SK-N-MC (cell line): ENCODE data around the gene GPR55.

ENCODE experiments used
- DNase-seq: peaks from one replicate; pipeline ENCODE4 v3.0.0-alpha.2; 2011; ENCODE audit warnings: low read depth, low spot score
- H3K27ac ChIP-seq: fragments of 200-600 bp; sonication (generic); 2 replicates; pipeline ENCODE4 v1.5.1; 2016; ENCODE audit warnings: mixed run types
- H3K36me3 ChIP-seq: fragments of 200-600 bp; sonication (generic); 2 replicates; pipeline ENCODE4 v1.6.1; 2017; ENCODE audit warnings: antibody characterized with exemption, low read length, mixed read lengths; ENCODE audit not compliant: insufficient read depth
- H3K4me3 ChIP-seq: fragments of 200-600 bp; sonication (generic); 2 replicates; pipeline ENCODE4 v1.5.1; 2016
- H3K9ac ChIP-seq: fragments of 200-600 bp; sonication (generic); 2 replicates; pipeline ENCODE4 v1.8.0; 2017; ENCODE audit warnings: mixed run types, mixed read lengths; ENCODE audit not compliant: insufficient read length
- H3K9me3 ChIP-seq: fragments of 200-600 bp; sonication (generic); 2 replicates; pipeline ENCODE4 v1.6.1; 2017; ENCODE audit warnings: low read depth, mild to moderate bottlenecking, antibody characterized with exemption, low read length, moderate library complexity, mixed read lengths
- EZH2 ChIP-seq: fragments of 200-600 bp; sonication (generic); IDR thresholded peaks from one replicate; pipeline ENCODE4 v1.6.1; 2017; ENCODE audit warnings: antibody characterized with exemption
- FOXP2 ChIP-seq: optimal IDR thresholded peaks from 2 replicates; pipeline ENCODE3; 2011; ENCODE audit warnings: mild to moderate bottlenecking, moderate library complexity; ENCODE audit not compliant: insufficient read depth; ENCODE audit errors: extremely low read length, control extremely low read depth
- POLR2AphosphoS5 ChIP-seq: IDR thresholded peaks from 2 replicates; pipeline ENCODE4 v1.6.1; 2012; ENCODE audit warnings: mild to moderate bottlenecking, low read depth, low read length, borderline replicate concordance

GPR55 gene

GRCh38 chr2:230932556-230933511 lies 7.8 kb upstream of the GPR55 start:
- no peaks in the 10 kb centered on the region for H3K9me3 ChIP-seq
- no peak overlapping the region for H3K27ac ChIP-seq
- no peak for TF ChIP-seq FOXP2
- no peak for TF ChIP-seq EZH2
- no peak for TF ChIP-seq POLR2AphosphoS5
- no peaks in the 10 kb centered on the region for H3K36me3 ChIP-seq
- H3K4me3 ChIP-seq = no peak overlapping the region
- DNase-seq = no peak
- H3K9ac ChIP-seq = no peak overlapping the region

- no peak for DNase-seq
- Histone ChIP-seq H3K9ac (no peak overlapping the region), H3K36me3 (no peaks in the 10 kb centered on the region), H3K9me3 (no peaks in the 10 kb centered on the region), H3K27ac (no peak overlapping the region), H3K4me3 (no peak overlapping the region)
- TF ChIP-seq EZH2 = no peak
- TF ChIP-seq FOXP2 = no peak
- TF ChIP-seq POLR2AphosphoS5 = no peak
Measured at GRCh38 chr2:230931556-230932231, 6.7 kb upstream of the GPR55 start.

- Histone ChIP-seq H3K4me3 (no peak overlapping the region), H3K27ac (no peak overlapping the region), H3K9me3 (no peaks in the 10 kb centered on the region), H3K9ac (no peak overlapping the region), H3K36me3 (no peaks in the 10 kb centered on the region)
- TF ChIP-seq EZH2 (no peak), FOXP2 (no peak), POLR2AphosphoS5 (no peak)
- DNase-seq = no peak
Measured at GRCh38 chr2:230930928-230931555, 6.0 kb upstream of the GPR55 start.

GRCh38 chr2:230930149-230930780 lies 5.2 kb upstream of the GPR55 start:
- Histone ChIP-seq H3K4me3 (no peak overlapping the region), H3K27ac (no peak overlapping the region), H3K36me3 (no peaks in the 10 kb centered on the region), H3K9ac (no peak overlapping the region), H3K9me3 (no peaks in the 10 kb centered on the region)
- TF ChIP-seq EZH2 = no peak
- DNase-seq = no peak

GRCh38 chr2:230929381-230930148 lies 4.5 kb upstream of the GPR55 start:
- no peak overlapping the region for H3K4me3 ChIP-seq
- H3K27ac ChIP-seq = no peak overlapping the region
- no peaks in the 10 kb centered on the region for H3K9me3 ChIP-seq
- no peak for DNase-seq
- no peak for TF ChIP-seq POLR2AphosphoS5
- no peak for TF ChIP-seq EZH2
- TF ChIP-seq FOXP2 = no peak
- no peak overlapping the region for H3K9ac ChIP-seq
- no peaks in the 10 kb centered on the region for H3K36me3 ChIP-seq

- H3K9me3 ChIP-seq = no peaks in the 10 kb centered on the region
- no peaks in the 10 kb centered on the region for H3K36me3 ChIP-seq
- TF ChIP-seq FOXP2 (no peak), POLR2AphosphoS5 (no peak), EZH2 (no peak)
- no peak for DNase-seq
- H3K4me3 ChIP-seq = no peak overlapping the region
- no peak overlapping the region for H3K9ac ChIP-seq
- H3K27ac ChIP-seq = no peak overlapping the region
Measured at GRCh38 chr2:230928701-230929380, 3.8 kb upstream of the GPR55 start.

GRCh38 chr2:230927711-230928341 lies 2.8 kb upstream of the GPR55 start:
- H3K27ac ChIP-seq = no peak overlapping the region
- DNase-seq = no peak
- H3K9ac ChIP-seq = no peak overlapping the region
- no peak for TF ChIP-seq EZH2
- no peak for TF ChIP-seq FOXP2
- no peak for TF ChIP-seq POLR2AphosphoS5
- no peaks in the 10 kb centered on the region for H3K9me3 ChIP-seq
- H3K4me3 ChIP-seq = no peak overlapping the region
- H3K36me3 ChIP-seq = no peaks in the 10 kb centered on the region
